B cell (primary cell): ENCODE measurements around the gene VIPR2.

Experiments used
- CTCF ChIP-seq: fragments of 200-600 bp; IDR thresholded peaks from one replicate; pipeline ENCODE4 v1.8.0; 2022; ENCODE audit warnings: antibody characterized with exemption, mild to moderate bottlenecking
- EZH2 ChIP-seq: IDR thresholded peaks from 2 replicates; pipeline ENCODE4 v1.6.1; 2012; ENCODE audit warnings: borderline replicate concordance, low read depth, mild to moderate bottlenecking, moderate library complexity, low read length; ENCODE audit not compliant: insufficient read depth, poor library complexity, severe bottlenecking

- TF ChIP-seq CTCF = no peak
- TF ChIP-seq EZH2 = no peak
Measured at GRCh38 chr7:158987691-158988090, 157.0 kb downstream of the VIPR2 start.
